ENCODE data around the gene ENDOD1.
"Not testable (repeated sequence)": the region's sequence is repeated elsewhere in the genome, so short reads cannot be mapped to it uniquely, and the experiment has no call there.

The ENDOD1 gene

DNA sequence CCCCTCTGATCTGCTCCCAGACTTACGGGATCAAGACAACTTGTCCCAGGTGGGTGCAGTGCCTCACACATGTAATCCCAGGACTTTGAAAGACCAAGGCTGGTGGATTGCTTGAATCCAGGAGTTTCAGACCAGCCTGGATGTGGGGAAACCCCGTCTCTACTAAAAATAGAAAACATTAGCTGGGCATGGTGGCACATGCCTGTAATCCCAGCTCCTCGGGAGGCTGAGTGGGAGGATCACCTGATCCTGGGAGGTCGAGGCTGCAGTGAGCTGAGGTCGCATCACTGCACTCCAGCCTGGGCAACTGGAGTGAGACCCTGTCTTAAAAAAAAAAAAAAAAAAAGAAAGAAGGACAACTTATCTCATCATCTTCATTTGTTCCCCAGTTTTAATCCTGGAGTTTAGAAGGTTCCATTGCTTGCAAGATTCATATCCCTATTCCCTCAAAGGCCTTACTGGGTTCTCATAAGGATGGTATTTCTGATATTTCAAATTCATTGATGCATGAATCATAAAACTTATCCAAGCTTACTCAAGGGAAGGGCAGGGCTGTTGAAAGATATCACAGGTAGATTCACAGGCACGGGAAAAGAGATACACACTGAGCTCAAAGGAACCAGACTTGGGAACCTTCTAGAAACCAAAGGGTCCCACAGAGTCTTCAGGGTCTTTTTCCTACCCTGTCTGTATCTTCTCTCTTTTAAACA, 14.6 kb downstream of the ENDOD1 start:
- peak in 1 of 4 experiments; percentile 12 for DNase-seq

DNA sequence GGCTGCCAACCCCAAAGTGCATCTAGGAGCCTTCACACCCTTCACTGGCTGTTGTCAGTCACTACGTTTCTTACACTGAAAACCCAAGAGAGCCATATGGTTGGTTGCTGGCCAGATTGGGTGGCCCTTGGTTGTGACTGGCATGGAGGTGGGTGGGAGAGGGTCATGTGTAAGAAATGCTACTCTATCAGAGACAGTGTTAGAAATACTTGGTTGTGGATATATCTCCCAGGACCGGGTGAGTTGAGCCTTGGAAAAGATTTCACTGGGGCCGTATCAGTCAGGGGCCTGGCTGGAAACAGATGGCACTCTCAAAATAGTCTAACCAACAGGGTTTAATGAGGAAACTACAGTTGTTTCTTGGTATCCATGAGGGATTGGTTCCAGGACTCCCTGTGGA, 15.2 kb downstream of the ENDOD1 start:
- DNase-seq, result no peak

DNA sequence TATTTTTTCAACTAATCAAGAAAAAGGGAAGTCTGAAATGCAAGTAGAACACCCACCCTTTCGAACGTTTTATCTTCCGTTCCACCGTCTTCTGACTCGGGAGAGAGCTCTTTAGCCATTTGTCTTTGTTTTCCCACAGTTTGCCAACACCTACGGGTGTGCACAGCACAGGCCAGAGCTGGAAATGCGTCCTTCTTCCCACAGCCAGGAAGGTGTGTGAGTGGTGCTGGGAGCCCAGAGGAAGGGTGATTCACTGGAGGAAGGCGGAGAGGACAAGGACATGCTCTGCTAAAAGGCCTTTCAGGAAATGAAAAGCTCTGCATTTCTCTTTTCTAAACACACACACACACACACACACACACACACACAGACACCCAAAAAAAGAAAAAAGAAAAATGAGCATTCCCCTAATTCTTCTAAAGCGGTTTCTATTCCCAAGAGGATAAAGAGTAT, 18.5 kb downstream of the ENDOD1 start:
- peak; percentile 61 to 85 (median 72) for DNase-seq

DNA sequence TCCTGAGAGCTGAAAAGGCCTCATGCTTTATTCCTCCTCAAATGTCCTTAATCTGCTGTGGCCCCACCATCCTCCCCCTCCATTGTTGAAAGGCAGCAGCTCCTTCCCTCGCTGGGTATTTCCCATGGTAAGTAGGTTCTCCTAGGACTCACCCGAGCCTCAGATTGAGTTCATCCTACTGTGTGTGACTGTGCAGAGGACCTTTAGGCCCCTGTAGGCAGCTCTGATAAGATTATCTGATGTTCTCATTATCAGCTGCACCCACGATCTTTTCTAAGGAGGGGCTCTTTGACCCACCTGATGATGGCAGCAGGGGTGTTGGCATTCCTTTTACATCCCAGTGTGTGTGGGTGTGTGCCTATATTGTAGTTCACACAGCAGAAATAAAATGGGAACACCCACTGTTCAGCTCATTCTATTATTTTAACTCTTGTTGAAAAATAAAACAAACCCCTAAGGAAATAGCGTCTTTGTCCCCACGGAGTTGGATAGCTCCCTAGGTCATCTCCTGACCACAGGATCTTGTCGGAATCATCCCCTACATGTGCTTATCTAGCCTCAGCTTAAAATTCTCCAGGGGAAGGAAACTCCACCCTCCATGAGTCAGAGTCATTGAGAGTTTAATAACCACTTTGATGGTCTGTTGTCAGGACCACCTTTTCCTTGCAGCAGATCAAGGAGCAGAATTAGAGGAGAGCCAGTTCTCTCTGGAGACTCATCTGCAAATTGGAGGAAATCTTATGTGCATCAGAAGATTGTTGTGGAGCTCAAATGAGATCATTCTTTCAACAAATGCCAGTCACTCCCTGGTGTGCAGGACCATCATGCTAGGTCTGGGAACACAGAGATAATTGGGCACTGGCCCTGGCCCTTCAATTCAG, 19.3 kb downstream of the ENDOD1 start:
- DNase-seq, result peak in 3 of 4 experiments; percentile 6 to 50 (median 7)

DNA sequence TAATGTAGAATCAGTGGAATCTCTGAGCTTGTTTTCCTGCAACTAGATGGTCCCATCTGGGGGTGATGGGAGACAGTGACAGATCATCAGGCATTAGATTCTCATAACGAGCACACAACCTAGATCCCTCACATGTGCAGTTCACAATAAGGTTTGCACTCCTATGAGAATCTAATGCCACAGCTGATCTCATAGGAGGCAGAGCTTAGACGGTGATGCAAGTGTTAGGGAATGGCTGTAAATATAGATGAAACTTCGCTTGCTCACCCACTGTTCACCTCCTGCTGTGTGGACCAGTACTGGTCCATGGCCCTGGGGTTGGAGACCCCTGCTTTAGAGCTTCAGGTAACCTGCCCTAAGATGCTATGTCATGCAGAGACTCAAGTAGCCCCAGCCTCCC, 21.8 kb downstream of the ENDOD1 start:
- not testable (repeated sequence) for DNase-seq

DNA sequence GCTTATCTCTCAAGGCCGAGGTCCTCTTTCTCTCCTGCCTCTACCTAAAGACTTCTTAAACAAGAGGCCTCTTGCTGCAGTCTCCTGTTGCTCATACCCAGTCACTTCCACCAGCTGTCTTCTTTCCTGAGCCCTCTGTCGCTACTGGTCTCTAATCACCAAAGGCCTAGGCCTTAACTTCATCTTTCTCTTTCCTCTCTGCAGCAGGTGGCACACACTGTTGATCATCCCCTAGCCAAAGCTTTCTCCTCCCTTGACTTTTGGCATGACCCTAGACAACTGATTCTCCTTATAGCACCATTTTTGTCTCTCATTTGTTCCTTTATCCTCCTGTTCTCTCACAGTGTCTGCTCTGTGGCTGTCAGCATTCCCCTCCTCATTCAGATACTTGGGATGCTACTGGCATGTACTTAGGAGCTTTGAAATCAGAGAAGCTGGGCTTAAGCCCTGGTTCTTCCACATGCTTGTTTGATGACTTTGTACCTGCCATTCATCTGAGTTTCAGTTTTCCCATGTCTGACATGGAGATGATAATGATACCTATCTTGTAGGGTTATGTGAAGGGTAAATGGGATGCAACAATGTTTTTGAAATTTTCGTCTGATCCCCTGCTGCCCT, 22.4 kb downstream of the ENDOD1 start:
- no peak for DNase-seq

DNA sequence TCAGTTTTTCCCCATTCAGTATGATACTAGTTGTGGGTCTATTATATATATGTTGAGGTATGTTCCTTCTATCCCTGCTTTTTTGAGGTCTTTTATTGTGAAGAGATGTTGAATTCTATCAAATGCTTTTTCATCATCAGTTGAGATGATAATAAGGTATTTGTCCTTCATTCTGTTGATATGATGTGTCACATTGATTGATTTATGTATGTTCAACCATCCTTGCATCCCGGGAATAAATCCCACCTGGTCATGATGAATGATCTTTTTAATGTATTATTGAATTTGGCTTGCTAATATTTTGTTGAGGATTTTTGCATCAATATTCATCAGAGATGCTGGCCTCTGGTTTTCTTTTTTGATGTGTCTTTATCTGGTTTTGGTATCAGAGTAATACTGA, 26.0 kb downstream of the ENDOD1 start:
- no peak for DNase-seq

DNA sequence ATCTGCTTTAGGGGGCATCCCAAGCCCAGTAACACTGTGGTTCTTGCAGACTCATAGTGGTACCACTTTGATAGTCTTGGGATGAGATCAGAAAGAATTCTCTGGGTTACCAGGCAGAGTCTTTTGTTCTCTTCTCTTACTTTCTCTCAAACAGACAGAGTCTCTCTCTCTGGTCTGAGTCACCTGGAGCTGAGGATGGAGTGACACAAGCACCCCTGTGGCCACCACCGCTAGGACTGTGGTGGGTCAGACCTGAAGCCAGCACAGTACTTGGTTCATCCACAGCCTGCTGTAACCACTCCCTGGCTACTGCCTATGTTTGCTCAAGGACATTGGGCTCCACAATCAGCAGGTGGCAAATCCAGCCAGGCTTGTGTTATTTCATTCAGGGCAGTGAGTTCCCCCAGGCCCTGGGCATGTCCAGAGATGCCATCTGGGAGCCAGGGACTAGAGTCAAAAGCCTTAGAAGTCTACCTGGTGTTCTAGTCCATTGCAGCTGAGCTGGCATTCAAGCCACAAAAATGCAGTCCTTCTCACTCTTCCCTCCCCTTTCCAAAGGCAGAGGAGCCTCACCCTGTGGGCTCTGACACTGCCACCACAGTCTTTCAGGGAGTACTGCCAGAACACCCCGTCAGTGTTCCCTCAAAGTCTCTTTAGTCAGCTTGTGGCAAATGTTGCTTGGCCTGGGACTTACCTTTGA, 29.9 kb downstream of the ENDOD1 start:
- no peak for DNase-seq

DNA sequence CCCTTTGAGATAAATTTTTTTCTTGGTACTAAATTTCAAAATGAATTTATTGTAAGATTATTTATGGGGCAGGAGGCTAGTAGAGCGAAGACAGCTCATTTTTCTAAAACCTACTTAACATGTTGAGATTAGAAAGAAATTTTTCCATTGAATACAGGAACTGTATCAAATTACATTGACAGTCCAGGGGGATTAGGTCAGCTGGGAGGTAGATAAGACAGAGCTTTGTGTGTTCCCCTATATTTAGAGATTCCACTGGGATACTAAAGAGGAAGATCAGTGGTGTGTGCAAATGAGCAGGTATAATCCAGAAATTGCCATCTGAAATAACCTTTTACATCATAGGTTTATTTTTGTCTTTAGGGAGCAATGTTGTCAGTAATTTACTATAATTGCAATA, 32.1 kb downstream of the ENDOD1 start:
- DNase-seq, result no peak

DNA sequence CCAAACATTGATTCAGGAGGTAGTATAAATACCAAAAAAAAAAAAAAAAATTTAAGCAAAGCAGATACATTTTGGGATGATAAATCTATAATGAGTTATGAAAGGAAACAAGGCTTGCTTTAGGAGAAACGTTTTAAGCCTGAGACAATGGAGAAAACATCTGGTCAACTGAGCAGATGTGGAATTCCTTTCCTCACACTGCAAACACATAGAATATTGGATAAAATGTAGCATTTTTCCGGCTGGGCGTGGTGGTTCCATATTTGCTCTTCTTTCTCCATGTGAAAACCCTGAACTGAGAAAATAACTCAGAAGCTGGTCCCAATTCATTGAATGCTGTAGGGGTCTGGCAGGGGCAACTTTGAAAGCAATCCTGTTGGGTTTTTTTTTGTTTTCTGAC, 33.9 kb downstream of the ENDOD1 start:
- DNase-seq, result no peak

DNA sequence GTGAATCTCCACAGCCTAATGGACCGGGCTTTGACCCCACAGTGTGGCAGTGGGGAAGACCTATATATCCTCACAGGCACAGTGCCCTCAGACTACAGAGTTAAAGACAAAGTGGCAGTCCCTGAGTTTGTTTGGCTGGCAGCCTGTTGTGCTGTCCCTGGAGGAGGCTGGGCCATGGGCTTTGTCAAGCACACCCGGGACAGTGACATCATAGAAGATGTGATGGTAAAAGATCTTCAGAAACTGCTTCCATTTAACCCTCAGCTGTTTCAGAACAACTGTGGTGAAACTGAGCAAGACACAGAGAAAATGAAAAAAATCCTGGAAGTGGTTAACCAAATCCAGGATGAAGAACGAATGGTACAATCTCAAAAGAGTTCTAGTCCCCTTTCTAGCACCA, 39.0 kb downstream of the ENDOD1 start:
- no peak for DNase-seq

DNA sequence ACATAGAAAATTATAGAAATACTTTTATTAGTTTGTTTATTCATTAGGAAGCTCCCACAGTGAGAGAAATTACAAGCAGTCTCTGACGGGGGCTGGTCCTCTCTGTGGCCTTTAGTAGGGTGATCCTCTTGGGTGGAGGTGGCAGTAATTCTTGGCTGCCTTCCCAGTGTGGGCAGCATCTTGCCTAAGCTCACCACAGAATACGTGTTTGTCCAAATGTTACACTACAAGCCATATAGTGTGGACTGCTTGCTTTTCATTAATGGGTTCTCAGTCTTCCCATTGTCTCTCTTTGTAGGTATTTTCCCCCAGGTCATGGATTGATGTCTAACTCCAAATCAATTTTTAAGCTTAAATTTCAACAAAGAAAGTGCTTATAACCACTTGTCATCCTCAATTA, 43.3 kb downstream of the ENDOD1 start:
- DNase-seq, result peak; percentile 73 to 86 (median 79)

DNA sequence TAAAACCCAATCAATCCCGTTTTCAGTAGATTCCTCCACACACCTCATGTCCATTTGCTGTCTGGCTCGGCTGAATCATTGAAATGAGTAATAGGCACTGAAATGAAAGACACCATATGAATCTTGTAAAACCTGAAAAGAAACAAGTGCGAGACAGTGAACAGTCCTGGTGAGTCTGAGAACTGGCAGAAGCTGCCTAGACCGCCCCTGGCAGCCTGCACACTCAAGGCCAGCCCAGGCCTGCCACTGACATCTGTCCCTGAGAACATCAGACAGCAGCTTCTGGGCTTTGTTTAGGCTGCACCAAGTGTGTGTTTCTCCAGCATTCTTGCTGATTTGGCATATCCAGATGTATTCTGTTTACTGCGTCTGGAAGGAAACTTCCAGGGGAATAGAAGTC, 44.8 kb downstream of the ENDOD1 start:
- no peak for DNase-seq

DNA sequence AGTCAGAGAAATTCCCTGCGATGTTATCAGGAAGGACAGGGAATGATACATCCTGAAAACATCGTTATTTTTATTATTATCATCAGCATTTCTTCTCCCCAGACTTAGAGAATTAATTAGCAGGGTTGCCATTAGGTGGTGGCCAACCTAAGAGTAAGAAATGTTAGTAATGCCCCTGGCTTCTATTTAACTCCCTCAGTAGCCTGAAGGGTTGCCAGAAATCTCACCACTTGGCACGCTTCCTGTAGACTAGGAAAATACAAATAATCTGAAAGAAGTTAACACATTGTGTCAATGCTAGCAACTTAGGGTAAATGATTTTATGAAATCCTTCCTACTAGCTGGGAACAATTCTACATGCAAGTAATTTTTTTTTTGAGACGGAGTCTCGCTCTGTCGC, 45.5 kb downstream of the ENDOD1 start:
- DNase-seq, result no peak

DNA sequence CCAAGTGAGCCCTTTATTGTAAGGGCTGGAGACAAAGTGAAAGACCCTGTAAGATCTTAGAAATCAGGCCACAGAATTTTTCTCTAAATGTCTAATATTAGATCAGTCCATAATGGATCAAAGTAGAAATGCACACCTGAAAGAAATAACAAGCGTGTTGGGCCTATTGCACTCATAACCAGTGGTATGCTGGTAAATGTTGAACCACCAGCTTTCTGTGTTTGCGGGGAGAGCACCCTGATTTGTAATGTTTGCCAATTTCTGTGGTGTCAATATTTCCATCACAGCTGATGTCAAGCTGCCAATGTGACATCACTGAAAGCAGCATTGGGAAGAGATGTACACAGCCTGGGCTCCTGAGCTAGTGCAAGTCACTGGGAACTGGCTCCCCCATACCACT, 46.2 kb downstream of the ENDOD1 start:
- no peak for DNase-seq

DNA sequence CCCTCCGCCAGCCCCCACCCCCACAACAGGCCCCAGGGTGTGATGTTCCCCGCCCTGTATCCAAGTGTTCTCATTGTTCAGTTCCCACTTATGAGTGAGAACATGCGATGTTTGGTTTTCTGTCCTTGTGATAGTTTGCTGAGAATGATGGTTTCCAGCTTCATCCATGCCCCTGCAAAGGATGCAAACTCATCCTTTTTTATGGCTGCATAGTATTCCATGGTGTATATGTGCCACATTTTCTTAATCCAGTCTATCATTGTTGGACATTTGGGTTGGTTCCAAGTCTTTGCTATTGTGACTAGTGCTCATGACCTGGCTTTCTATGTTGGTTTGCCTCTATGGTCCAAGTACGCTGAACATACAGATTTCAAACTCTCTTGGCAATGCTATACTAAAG, 47.1 kb downstream of the ENDOD1 start:
- DNase-seq, result not testable (repeated sequence)

DNA sequence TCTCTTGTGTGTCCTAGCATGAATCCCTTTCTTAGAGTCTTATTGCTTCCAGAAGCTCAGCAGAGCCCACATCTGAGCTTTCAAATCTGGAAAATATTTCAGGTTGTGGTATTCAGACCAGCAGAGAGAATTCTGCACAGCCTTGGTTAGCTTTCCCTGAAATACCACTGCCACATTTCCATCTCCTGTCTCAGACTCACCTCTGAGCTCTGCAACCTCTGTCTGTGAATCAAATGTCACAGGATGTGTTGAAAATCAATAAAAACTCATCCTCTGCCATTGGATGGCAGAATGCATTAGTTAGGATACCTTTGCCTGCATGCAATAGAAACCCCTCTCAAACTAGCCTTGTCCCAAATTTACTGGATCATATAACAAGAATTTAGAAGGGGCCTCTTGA, 47.7 kb downstream of the ENDOD1 start:
- no peak for DNase-seq

DNA sequence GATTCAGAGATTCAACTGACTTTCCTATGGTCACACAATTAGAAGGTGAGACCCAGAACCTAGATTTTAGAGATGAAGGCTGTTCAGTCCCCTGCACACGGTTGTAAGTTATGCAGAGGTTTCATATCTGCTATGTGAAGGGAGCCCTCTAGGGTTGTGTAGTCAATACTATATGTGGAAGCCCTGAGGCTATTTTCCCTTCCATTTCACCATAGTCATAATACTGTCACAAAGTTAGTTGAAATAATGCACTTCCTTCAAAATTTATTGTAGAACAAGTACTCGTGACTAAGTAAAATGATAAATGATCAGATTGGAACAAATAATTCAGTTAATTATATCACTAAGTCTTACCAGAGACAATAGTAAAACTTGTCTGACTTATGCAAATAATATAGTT, 48.8 kb downstream of the ENDOD1 start:
- peak in 3 of 4 experiments; percentile 24 to 47 (median 37) for DNase-seq

DNA sequence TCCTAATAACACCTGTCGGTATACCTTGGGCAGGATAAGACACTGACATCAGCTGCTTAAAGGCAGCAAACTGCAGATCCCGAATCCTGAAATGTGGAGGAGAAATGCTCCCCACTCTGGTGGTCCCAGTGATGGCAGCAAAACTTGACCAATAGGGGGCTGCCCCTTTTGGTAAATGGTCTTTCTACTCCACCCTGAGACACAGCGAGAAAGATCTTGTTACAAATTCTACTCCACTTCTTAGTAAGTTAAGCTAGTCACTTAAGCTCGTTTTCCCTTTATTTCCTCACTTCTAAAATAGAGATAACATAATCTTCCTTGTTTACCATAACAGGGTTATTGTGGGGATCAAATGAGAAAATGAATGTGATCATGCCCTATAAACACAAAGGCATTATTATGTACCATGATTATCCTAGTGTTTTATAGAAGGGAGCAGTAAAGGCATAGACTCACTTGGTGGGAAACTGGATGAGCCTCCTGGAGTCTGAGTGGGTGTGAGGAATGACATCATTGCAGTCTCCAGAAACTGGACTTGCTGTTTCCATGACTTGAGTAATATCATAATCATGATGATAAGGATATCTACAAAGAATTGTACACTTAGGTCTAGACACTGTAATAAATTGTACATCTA, 50.9 kb downstream of the ENDOD1 start:
- peak in 3 of 4 experiments; percentile 31 to 49 (median 38) for DNase-seq

DNA sequence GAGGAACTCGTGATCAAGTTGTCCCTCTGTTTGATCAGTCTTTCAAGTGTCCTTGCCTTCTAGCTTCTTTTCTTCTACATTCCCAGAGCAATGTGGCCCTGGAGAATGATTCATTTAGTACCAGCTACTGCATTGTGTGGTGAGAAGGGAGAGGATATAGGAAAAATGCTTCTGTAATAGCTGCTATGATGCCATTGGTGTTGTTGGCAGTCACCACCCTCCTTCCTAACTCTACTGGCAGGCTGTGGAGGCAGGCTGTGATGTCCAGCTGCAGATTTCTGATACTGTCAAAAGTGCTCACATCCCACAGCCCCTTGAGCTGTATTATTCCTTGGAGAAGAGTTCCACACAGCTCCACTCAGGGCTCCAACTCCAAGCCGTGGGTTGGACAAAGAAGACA, 52.8 kb downstream of the ENDOD1 start:
- DNase-seq, result no peak

DNA sequence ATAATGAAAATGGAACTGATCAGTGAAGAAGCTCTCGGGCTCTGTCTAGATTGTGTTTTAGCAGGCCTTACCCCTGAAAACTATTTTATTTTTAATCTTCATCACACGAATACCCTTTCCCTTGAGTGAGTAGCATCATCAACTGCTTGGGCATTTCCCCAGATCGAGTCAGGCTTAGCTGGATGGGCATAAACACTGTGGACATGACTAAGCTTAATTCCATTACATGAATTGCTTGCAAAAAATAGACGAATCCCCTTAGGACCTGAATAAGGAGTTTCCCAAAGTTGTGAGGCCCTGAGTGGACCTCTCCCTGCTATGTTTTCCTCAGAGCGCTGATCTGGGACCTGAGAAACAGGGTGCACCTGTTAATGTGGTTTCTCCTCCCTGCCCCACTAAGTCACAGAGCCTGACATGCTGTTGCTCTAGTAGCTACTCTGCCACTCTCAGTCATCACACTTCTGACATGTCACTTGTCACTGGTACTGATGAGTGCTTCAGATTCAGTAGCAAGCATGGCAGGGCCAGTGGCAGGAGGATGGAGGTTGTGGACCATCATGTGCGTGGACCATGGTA, 53.5 kb downstream of the ENDOD1 start:
- DNase-seq, result no peak

Measured in suppressor macrophage (primary cell).